ENCODE measurements around the gene RDX.

GRCh38 chr11:110279881-110280280 is 16.5 kb downstream of the RDX start:
- TF ChIP-seq CTCF (conservative IDR thresholded peaks at IDR 0.05; ENCODE audit: low read length) (no peak), EZH2phosphoT487 (IDR thresholded peaks at IDR 0.05; ENCODE audit: borderline replicate concordance) (no peak)
